Neuronal stem cell (in vitro differentiated cells): ENCODE data around the gene ADGRG3.

Experiments
- DNase-seq: peaks from one replicate; pipeline ENCODE4 v3.0.0-alpha.2; 2013; ENCODE audit warnings: low spot score
- H2AFZ ChIP-seq: one replicate; pipeline ENCODE4 v1.6.1; 2013; ENCODE audit warnings: mild to moderate bottlenecking, low read length, inconsistent platforms
- H2AK5ac ChIP-seq: 2 replicates; pipeline ENCODE4 v1.6.1; 2013; ENCODE audit warnings: low read depth, mild to moderate bottlenecking, inconsistent platforms, low read length, moderate library complexity, mixed read lengths
- H2BK120ac ChIP-seq: 2 replicates; pipeline ENCODE4 v1.6.1; 2013; ENCODE audit warnings: low read depth, mild to moderate bottlenecking, inconsistent platforms, low read length, moderate library complexity, mixed read lengths
- H2BK12ac ChIP-seq: one replicate; pipeline ENCODE4 v1.6.1; 2013; ENCODE audit warnings: low read length, inconsistent platforms
- H2BK15ac ChIP-seq: 2 replicates; pipeline ENCODE4 v1.6.1; 2013; ENCODE audit warnings: mild to moderate bottlenecking, low read length, inconsistent platforms, mixed read lengths
- H2BK5ac ChIP-seq: one replicate; pipeline ENCODE4 v1.6.1; 2013; ENCODE audit warnings: inconsistent platforms, mild to moderate bottlenecking, low read length, moderate library complexity
- H3K14ac ChIP-seq: one replicate; pipeline ENCODE4 v1.6.1; 2013; ENCODE audit warnings: low read length, inconsistent platforms
- H3K18ac ChIP-seq: 2 replicates; pipeline ENCODE4 v1.6.1; 2013; ENCODE audit warnings: low read length, inconsistent platforms
- H3K23ac ChIP-seq: 2 replicates; pipeline ENCODE4 v1.6.1; 2013; ENCODE audit warnings: low read depth, mild to moderate bottlenecking, mixed read lengths, low read length, inconsistent platforms; ENCODE audit not compliant: poor library complexity
- H3K27ac ChIP-seq: replicated peaks from 3 replicates; pipeline ENCODE4 v1.5.1; 2013; ENCODE audit warnings: low read length, inconsistent platforms
- H3K27me3 ChIP-seq, 3 experiments: 2 replicates each; pipeline ENCODE4 v1.6.1; 2013; ENCODE audit warnings: low read length in 3 of 3, mild to moderate bottlenecking in 2 of 3, inconsistent platforms in 1 of 3, low read depth in 1 of 3, mixed read lengths in 1 of 3, moderate library complexity in 1 of 3; ENCODE audit not compliant: control insufficient read depth in 3 of 3, insufficient read depth in 3 of 3
- H3K36me3 ChIP-seq, 2 donors: replicated peaks in 1 of 2; 2 replicates each; pipeline ENCODE4 v1.6.1; 2013; ENCODE audit warnings: low read length in 2 of 2; ENCODE audit not compliant: control insufficient read depth in 2 of 2, insufficient read depth in 2 of 2
- H3K4ac ChIP-seq: 2 replicates; pipeline ENCODE4 v1.6.1; 2013; ENCODE audit warnings: inconsistent platforms, mild to moderate bottlenecking, low read length, moderate library complexity
- H3K4me1 ChIP-seq, 2 donors: 1 replicate in 1 of 2; 2 replicates in 1 of 2; pipeline ENCODE4 v1.6.1; 2013; ENCODE audit warnings: low read length in 2 of 2, low read depth in 1 of 2; ENCODE audit not compliant: control insufficient read depth in 2 of 2, insufficient read depth in 1 of 2
- H3K4me2 ChIP-seq: one replicate; pipeline ENCODE4 v1.6.1; 2013; ENCODE audit warnings: mild to moderate bottlenecking, low read length, inconsistent platforms; ENCODE audit not compliant: insufficient read depth, poor library complexity, severe bottlenecking
- H3K4me3 ChIP-seq, 2 donors: 2 replicates each; pipeline ENCODE4 v1.5.1; 2013; ENCODE audit warnings: low read length in 2 of 2, mild to moderate bottlenecking in 2 of 2, inconsistent platforms in 1 of 2, moderate library complexity in 1 of 2
- H3K79me1 ChIP-seq: one replicate; pipeline ENCODE4 v1.6.1; 2013; ENCODE audit warnings: low read depth, mild to moderate bottlenecking, inconsistent platforms, low read length, moderate library complexity
- H3K9ac ChIP-seq: one replicate; pipeline ENCODE4 v1.6.1; 2013; ENCODE audit warnings: mild to moderate bottlenecking, low read depth, low read length, inconsistent platforms; ENCODE audit not compliant: poor library complexity
- H3K9me3 ChIP-seq, 2 donors: replicated peaks in 1 of 2; 2 replicates each; pipeline versions ENCODE3 to v1.6.1; 2013; ENCODE audit warnings: low read length in 2 of 2, mild to moderate bottlenecking in 2 of 2, inconsistent platforms in 1 of 2, low read depth in 1 of 2, mixed read lengths in 1 of 2, moderate library complexity in 1 of 2; ENCODE audit not compliant: control insufficient read depth in 2 of 2, insufficient read depth in 1 of 2
- H4K8ac ChIP-seq: one replicate; pipeline ENCODE4 v1.6.1; 2013; ENCODE audit warnings: low read depth, mild to moderate bottlenecking, inconsistent platforms, low read length, moderate library complexity
- H4K91ac ChIP-seq: one replicate; pipeline ENCODE4 v1.6.1; 2013; ENCODE audit warnings: low read length, low read depth, mild to moderate bottlenecking, inconsistent platforms; ENCODE audit not compliant: poor library complexity
- WGBS, 2 donors: extraction: QIAGEN DNeasy Blood & Tissue Kit; methylation state at CpG; one replicate each; pipeline ENCODE4 v1.1.7; 2013; ENCODE audit warnings: missing lambda C conversion rate in 2 of 2, mixed read lengths in 1 of 2; ENCODE audit not compliant: insufficient read length in 2 of 2, insufficient replicate concordance in 1 of 2; ENCODE audit errors: extremely low coverage in 2 of 2; 5-methylcytosine and 5-hydroxymethylcytosine counted together

Gene ADGRG3

DNA sequence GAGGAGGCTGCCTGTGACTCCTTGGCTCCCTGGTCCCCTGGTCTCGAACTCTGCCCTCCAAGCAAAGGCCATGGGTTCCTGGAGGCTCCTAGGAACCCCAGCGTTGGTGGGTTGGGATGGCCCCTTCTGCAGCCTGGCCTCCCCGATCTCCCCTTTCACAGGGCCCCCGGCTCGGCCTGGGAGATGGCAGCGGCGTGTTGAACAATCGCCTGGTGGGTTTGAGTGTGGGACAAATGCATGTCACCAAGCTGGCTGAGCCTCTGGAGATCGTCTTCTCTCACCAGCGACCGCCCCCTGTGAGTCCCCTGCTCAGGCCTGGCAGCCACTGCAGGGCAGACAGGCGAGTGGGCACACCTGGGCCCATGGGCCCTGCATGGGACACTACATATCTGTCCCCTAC, 10.9 kb downstream of the ADGRG3 start:
- no peaks in the 10 kb centered on the region for H3K36me3 ChIP-seq
- H3K18ac ChIP-seq, result peak overlapping the region; percentile 80
- H3K14ac ChIP-seq, result no peak overlapping the region
- peaks cover 7 to 12% of the 10 kb centered on the region in 2 donors for H3K4me1 ChIP-seq
- no peak overlapping the region for H3K27ac ChIP-seq
- peaks cover 0 to 4% (median 0%) of the 10 kb centered on the region in 3 experiments for H3K27me3 ChIP-seq
- H2BK12ac ChIP-seq, result peak overlapping the region; percentile 23
- no CpG with 5 or more reads among the region's 12 CpGs for WGBS, 2 donors
- H3K4me3 ChIP-seq, result no peak overlapping the region
- H2AFZ ChIP-seq, result no peak overlapping the region
- no peak overlapping the region for H2BK5ac ChIP-seq
- H3K9me3 ChIP-seq, result no peaks in the 10 kb centered on the region
- no peak overlapping the region for H4K91ac ChIP-seq
- H3K9ac ChIP-seq, result no peak overlapping the region
- H3K79me1 ChIP-seq, result no peaks in the 10 kb centered on the region
- no peak overlapping the region for H3K4me2 ChIP-seq
- no peak overlapping the region for H2BK120ac ChIP-seq
- no peak for DNase-seq
- H4K8ac ChIP-seq, result no peak overlapping the region
- H2AK5ac ChIP-seq, result peak overlapping the region; percentile 77
- peak overlapping the region; percentile 39 for H2BK15ac ChIP-seq
- peak overlapping the region; percentile 86 for H3K23ac ChIP-seq
- no peak overlapping the region for H3K4ac ChIP-seq

DNA sequence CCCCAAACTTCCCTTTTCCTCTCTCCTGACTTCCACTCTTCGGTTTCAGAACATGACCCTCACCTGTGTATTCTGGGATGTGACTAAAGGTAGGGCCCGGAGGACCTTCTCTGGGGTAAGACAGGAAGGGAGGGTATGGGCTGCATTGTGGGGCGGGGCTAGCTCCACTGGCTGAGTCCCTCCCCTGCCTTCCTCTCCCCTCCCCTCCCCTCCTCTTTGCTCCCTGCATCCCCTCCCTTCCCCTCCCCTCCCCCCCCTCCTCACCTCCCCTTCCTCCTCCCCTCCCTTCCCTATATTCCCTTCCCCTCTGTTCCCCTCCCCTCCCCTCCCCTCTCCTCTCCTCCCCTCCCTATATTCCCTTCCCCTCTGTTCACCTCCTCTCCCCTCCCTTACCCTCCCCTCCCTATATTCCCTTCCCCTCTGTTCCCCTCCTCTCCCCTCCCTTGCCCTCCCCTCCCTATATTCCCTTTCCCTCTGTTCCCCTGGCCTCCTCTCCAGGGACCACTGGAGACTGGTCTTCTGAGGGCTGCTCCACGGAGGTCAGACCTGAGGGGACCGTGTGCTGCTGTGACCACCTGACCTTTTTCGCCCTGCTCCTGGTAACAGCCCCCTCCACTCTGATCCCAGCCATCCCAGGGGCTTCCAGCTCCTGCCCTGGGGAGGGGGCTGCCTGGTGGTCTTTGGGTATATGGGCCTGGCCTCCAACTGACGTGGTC, 11.8 kb downstream of the ADGRG3 start:
- whole genome bisulfite sequencing, 2 donors, result no CpG with 5 or more reads among the region's 7 CpGs

DNA sequence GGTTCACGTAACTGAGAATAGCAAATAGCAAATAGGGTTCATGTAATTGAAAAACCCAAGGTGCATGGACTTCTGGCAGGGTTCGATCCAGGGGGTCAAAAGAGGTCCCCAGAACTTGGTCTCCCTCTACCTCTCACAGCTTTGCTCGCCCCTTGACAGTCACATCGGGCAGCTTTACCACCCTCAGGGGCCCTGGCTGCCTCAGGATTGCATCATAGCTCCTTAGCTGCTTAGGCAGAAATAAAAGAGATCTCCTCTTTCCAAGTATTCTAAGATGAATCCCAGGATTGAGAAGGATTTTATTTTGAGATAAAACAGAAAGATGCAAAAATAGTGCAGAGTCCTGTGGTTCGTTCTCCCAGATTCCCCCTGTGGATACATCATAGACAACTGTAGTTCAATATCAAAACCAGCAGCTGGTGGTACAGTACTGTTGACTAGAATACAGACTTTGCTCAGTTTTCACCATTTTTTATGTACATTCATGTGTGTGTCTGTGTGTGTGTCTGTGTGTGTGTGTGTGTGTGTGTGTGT, 12.8 kb downstream of the ADGRG3 start:
- no peak overlapping the region for H3K23ac ChIP-seq
- no peak for DNase-seq
- no peak overlapping the region for H3K9ac ChIP-seq
- no peak overlapping the region for H2BK12ac ChIP-seq
- H2BK120ac ChIP-seq, result no peak overlapping the region
- no peak overlapping the region for H3K18ac ChIP-seq
- H2AK5ac ChIP-seq, result no peak overlapping the region
- H3K4me3 ChIP-seq, result no peak overlapping the region
- H4K8ac ChIP-seq, result no peak overlapping the region
- no peaks in the 10 kb centered on the region for H3K9me3 ChIP-seq
- no peak overlapping the region for H2BK5ac ChIP-seq
- no peak overlapping the region for H2BK15ac ChIP-seq
- H3K14ac ChIP-seq, result no peak overlapping the region
- H3K79me1 ChIP-seq, result no peaks in the 10 kb centered on the region
- no CpG with 5 or more reads among the region's 5 CpGs for WGBS, 2 donors
- H3K27ac ChIP-seq, result no peak overlapping the region
- H2AFZ ChIP-seq, result no peak overlapping the region
- no peak overlapping the region for H3K4ac ChIP-seq
- peaks cover 6 to 8% of the 10 kb centered on the region in 2 donors for H3K4me1 ChIP-seq
- H3K4me2 ChIP-seq, result no peak overlapping the region
- H3K36me3 ChIP-seq, result no peaks in the 10 kb centered on the region
- no peak overlapping the region for H4K91ac ChIP-seq
- H3K27me3 ChIP-seq, result no peaks in the 10 kb centered on the region

More for the DNA sequence above, 11.8 kb downstream of the ADGRG3 start:
- Histone ChIP-seq H3K4me3 (no peak overlapping the region), H2BK5ac (no peak overlapping the region), H3K4ac (no peak overlapping the region), H3K36me3 (no peaks in the 10 kb centered on the region), H3K4me2 (no peak overlapping the region), H2AK5ac (no peak overlapping the region), H2AFZ (no peak overlapping the region), H3K27ac (no peak overlapping the region), H3K9me3 (no peaks in the 10 kb centered on the region), H3K14ac (no peak overlapping the region), H3K9ac (peak overlapping the region; percentile 40), H2BK120ac (peak overlapping the region; percentile 6), H2BK15ac (no peak overlapping the region), H3K23ac (no peak overlapping the region), H2BK12ac (no peak overlapping the region), H3K27me3 (no peaks in the 10 kb centered on the region), H3K4me1 (peaks cover 7 to 12% of the 10 kb centered on the region in 2 donors), H3K18ac (no peak overlapping the region), H4K8ac (no peak overlapping the region), H3K79me1 (no peaks in the 10 kb centered on the region), H4K91ac (no peak overlapping the region)
- no peak for DNase-seq

DNA sequence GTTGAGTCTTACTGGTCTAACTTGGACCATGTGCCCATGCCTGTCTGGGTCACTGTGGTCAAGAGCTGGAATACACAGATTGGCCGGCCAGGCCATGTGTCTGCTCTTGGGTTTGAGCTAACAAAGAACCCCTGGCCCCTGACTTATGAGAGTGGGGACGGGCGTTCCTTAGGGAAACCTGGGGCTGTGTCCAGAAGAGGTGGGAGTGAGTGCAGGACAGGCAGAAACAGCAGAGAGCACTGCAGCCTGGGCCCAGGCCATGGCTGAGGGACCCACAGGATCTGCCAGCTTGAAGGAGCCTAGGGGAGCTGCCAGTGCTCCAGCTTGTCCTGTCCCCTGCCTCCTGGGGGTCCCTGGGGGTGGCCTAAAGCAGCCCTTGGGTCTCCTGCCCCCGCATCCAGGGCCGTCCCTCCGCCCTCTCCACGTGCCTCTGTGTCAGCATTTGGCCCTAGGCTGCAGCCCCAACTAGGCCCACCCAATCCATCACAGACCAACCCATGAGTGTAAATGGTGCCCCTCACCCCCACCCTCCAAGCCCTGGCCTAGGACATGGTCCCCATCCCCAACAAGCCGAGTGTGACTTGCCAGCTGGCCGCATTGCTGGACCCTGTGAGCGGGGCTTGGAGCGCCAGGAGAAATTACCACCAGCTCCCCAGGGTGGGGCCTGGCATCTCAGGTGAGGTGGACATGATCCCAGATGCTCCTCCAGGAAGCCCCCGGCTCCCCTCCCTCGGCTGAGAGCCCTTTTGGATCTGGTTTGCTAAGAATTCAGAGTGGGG, 14.0 kb downstream of the ADGRG3 start:
- Histone ChIP-seq H2BK5ac (no peak overlapping the region), H3K79me1 (no peaks in the 10 kb centered on the region), H4K8ac (no peak overlapping the region), H3K18ac (peak overlapping the region; percentile 20), H3K4me2 (no peak overlapping the region), H4K91ac (no peak overlapping the region), H3K36me3 (no peaks in the 10 kb centered on the region), H3K4me1 (peaks cover 1 to 2% of the 10 kb centered on the region in 2 donors), H3K23ac (no peak overlapping the region), H3K4ac (no peak overlapping the region), H2BK120ac (no peak overlapping the region), H2AFZ (no peak overlapping the region), H2BK15ac (no peak overlapping the region), H3K9me3 (no peaks in the 10 kb centered on the region), H3K14ac (peak overlapping the region; percentile 25), H2BK12ac (no peak overlapping the region), H3K27ac (no peak overlapping the region), H3K9ac (no peak overlapping the region), H3K27me3 (no peaks in the 10 kb centered on the region), H3K4me3 (no peak overlapping the region), H2AK5ac (peak overlapping the region; percentile 9)
- DNase-seq, result no peak
- no CpG with 5 or more reads among the region's 13 CpGs for WGBS, 2 donors
